Upper lobe of left lung (tissue), 4 donors: Measurements from ENCODE around the gene OR7A5.

Experiments
- POLR2A ChIP-seq, 4 donors: fragments of 450-650 bp; IDR thresholded peaks; one replicate each; pipeline ENCODE4 v1.5.1; 2016 to 2017; ENCODE audit warnings: antibody characterized with exemption in 4 of 4, mild to moderate bottlenecking in 2 of 4
- POLR2AphosphoS5 ChIP-seq, 2 donors: sonication (generic); formaldehyde crosslinking; IDR thresholded peaks; one replicate each; pipeline ENCODE4 v1.5.1; 2017; ENCODE audit warnings: antibody characterized with exemption in 2 of 2

- TF ChIP-seq POLR2AphosphoS5 (IDR thresholded peaks at IDR 0.05) (no peak), POLR2A (IDR thresholded peaks at IDR 0.05) (no peak)
These were observed at the start of gene OR7A5, which contains the start of gene OR7C1 for GRCh38 chr19:14835011-14835410.
